ENCODE measurements around the gene IGFBPL1.

IGFBPL1 gene

DNA sequence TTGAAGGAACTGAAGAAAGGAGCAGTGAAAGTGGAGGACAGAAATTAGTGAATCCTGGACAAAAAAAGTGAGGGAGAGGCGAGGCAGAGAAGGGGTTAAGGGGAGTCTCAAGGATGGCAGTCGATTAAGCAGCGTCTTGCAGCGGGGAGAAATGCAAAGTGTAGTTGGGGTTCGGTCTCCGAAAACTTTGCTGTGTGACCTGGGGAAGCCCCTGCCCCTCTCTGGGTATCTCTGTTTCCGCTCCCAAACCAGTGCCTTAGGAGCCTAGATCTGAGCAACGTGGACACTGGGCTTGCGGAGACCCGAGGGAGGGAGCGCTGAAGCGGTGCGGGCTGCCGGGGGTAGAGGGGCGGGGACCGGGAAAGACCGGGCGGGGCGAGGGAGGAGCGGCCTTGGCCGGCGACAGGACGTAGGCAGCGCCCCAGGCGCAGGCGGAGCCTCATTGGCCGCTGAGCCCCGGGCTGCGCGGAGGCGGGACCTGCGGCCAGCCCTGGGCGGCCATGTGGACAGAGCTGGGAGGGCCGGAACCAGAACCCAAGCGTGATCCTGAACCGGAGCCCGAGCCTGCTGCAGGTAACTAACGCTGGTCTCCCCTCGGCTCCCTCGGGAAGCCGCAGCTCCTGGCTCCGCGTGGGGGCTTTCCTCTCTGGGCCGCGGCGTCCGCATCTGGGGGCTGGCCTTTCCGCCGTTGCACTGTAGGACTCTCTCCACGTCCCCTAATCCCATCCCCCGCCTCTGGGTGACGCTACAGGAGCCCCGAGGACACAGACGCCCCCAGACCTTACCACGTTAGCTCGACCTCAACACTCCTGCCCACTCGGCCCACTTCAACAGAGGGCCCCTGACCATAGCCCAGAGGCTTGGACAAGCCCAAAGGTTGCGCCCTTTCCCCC, 31.8 kb downstream of the IGFBPL1 start, which contains the start of gene ALDH1B1:
Gene ALDH1B1 (plus strand): TSS at position 468 of the 893 bp plus-strand sequence. CDS start 3,047 bp downstream, outside the sequence.
- peak within 1 kb of the TSS; percentile 86 for H2AFZ ChIP-seq
- H3K36me3 ChIP-seq (ENCODE audit: control insufficient read depth, insufficient read depth, low read length), result no peaks in the 10 kb centered on the region
- H3K27me3 ChIP-seq (ENCODE audit: control insufficient read depth, insufficient read depth, low read length), result no peaks in the 10 kb centered on the region
- no peak within 1 kb of the TSS for H3K9ac ChIP-seq
- no peak within 1 kb of the TSS for H3K27ac ChIP-seq
- peaks cover 2% of the 10 kb centered on the region for H3K4me1 ChIP-seq
- TF ChIP-seq, protein P1, sequence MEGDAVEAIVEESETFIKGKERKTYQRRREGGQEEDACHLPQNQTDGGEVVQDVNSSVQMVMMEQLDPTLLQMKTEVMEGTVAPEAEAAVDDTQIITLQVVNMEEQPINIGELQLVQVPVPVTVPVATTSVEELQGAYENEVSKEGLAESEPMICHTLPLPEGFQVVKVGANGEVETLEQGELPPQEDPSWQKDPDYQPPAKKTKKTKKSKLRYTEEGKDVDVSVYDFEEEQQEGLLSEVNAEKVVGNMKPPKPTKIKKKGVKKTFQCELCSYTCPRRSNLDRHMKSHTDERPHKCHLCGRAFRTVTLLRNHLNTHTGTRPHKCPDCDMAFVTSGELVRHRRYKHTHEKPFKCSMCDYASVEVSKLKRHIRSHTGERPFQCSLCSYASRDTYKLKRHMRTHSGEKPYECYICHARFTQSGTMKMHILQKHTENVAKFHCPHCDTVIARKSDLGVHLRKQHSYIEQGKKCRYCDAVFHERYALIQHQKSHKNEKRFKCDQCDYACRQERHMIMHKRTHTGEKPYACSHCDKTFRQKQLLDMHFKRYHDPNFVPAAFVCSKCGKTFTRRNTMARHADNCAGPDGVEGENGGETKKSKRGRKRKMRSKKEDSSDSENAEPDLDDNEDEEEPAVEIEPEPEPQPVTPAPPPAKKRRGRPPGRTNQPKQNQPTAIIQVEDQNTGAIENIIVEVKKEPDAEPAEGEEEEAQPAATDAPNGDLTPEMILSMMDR (IDR thresholded peaks at IDR 0.05), result no peak
- H3K4me2 ChIP-seq (ENCODE audit: low read length), result peak within 1 kb of the TSS; percentile 85
- H3K4me3 ChIP-seq (ENCODE audit: low read depth, low read length), result peak within 1 kb of the TSS; percentile 77
- H3K9me3 ChIP-seq (ENCODE audit: control insufficient read depth, low read length), result no peaks in the 10 kb centered on the region
- no peaks in the 10 kb centered on the region for H3K79me2 ChIP-seq

- Histone ChIP-seq H3K79me2 (no peaks in the 10 kb centered on the region), H3K27ac (no peak overlapping the region), H3K4me1 (peaks cover 2% of the 10 kb centered on the region), H3K9ac (no peak overlapping the region), H2AFZ (no peak overlapping the region), H3K4me2 (ENCODE audit: low read length) (peak overlapping the region; percentile 85), H3K27me3 (ENCODE audit: control insufficient read depth, insufficient read depth, low read length) (no peaks in the 10 kb centered on the region), H3K9me3 (ENCODE audit: control insufficient read depth, low read length) (no peaks in the 10 kb centered on the region), H3K4me3 (ENCODE audit: low read depth, low read length) (peak overlapping the region; percentile 77), H3K36me3 (ENCODE audit: control insufficient read depth, insufficient read depth, low read length) (no peaks in the 10 kb centered on the region)
- TF ChIP-seq, protein P1 (IDR thresholded peaks at IDR 0.05), result no peak
Observed at GRCh38 chr9:38391278-38392118, 32.8 kb downstream of the IGFBPL1 start.

- no peak overlapping the region for H3K27ac ChIP-seq
- peaks cover 2% of the 10 kb centered on the region for H3K4me1 ChIP-seq
- no peak overlapping the region for H3K4me2 ChIP-seq (ENCODE audit: low read length)
- TF ChIP-seq, protein P1 (IDR thresholded peaks at IDR 0.05), result no peak
- H3K27me3 ChIP-seq (ENCODE audit: control insufficient read depth, insufficient read depth, low read length), result no peaks in the 10 kb centered on the region
- H3K36me3 ChIP-seq (ENCODE audit: control insufficient read depth, insufficient read depth, low read length), result no peaks in the 10 kb centered on the region
- H3K9me3 ChIP-seq (ENCODE audit: control insufficient read depth, low read length), result no peaks in the 10 kb centered on the region
- no peaks in the 10 kb centered on the region for H3K79me2 ChIP-seq
- H3K9ac ChIP-seq, result no peak overlapping the region
- H3K4me3 ChIP-seq (ENCODE audit: low read depth, low read length), result no peak overlapping the region
- H2AFZ ChIP-seq, result no peak overlapping the region
Observed at GRCh38 chr9:38390851-38391250, 33.4 kb downstream of the IGFBPL1 start.

DNA sequence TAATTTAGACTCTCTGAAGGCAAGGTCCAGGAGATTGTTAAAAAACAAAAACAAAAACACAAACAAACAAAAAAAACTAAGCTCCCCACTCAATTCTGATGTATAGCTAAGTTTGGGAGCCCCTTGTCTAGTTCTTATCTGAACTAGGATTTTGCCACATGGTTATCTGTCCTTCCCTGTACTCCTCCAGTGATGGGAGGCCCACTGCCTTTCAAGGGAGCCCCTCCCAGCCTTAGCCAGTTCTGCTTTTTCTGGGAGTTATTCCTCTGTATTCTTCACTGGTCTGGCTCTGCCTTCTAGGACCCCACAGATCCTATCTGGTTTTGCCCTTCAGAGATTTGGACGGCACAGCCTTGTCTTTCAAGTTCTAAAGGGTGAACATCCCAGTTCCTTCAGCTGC, 33.8 kb downstream of the IGFBPL1 start:
- no peaks in the 10 kb centered on the region for H3K36me3 ChIP-seq (ENCODE audit: control insufficient read depth, insufficient read depth, low read length)
- no peaks in the 10 kb centered on the region for H3K79me2 ChIP-seq
- TF ChIP-seq, protein P1 (IDR thresholded peaks at IDR 0.05), result no peak
- H3K4me2 ChIP-seq (ENCODE audit: low read length), result no peak overlapping the region
- no peak overlapping the region for H3K4me3 ChIP-seq (ENCODE audit: low read depth, low read length)
- H2AFZ ChIP-seq, result no peak overlapping the region
- H3K9ac ChIP-seq, result no peak overlapping the region
- no peak overlapping the region for H3K27ac ChIP-seq
- no peaks in the 10 kb centered on the region for H3K9me3 ChIP-seq (ENCODE audit: control insufficient read depth, low read length)
- no peaks in the 10 kb centered on the region for H3K27me3 ChIP-seq (ENCODE audit: control insufficient read depth, insufficient read depth, low read length)
- peaks cover 2% of the 10 kb centered on the region for H3K4me1 ChIP-seq

Measured in parathyroid adenoma (tissue), 2 donors.